22Rv1 (cell line): ENCODE measurements around the gene CSNK2B.

Experiments used
- H3K27ac ChIP-seq: fragments of 450-650 bp; 2 replicates; pipeline ENCODE4 v1.5.1; 2017
- CTCF ChIP-seq: fragments of 450-650 bp; IDR thresholded peaks from 2 replicates; pipeline ENCODE4 v1.5.1; 2017; ENCODE audit warnings: mild to moderate bottlenecking
- ZFX ChIP-seq: fragments of 450-650 bp; IDR thresholded peaks from 2 replicates; pipeline ENCODE4 v1.6.1; 2017; ENCODE audit warnings: antibody characterized with exemption, borderline replicate concordance

CSNK2B gene

GRCh38 chr6:31631681-31632278 is 34.1 kb upstream of the CSNK2B start:
- peak overlapping the region; percentile 8; the same call in 1 of the 2 replicates for H3K27ac ChIP-seq
- TF ChIP-seq CTCF (no peak), ZFX (no peak)

DNA sequence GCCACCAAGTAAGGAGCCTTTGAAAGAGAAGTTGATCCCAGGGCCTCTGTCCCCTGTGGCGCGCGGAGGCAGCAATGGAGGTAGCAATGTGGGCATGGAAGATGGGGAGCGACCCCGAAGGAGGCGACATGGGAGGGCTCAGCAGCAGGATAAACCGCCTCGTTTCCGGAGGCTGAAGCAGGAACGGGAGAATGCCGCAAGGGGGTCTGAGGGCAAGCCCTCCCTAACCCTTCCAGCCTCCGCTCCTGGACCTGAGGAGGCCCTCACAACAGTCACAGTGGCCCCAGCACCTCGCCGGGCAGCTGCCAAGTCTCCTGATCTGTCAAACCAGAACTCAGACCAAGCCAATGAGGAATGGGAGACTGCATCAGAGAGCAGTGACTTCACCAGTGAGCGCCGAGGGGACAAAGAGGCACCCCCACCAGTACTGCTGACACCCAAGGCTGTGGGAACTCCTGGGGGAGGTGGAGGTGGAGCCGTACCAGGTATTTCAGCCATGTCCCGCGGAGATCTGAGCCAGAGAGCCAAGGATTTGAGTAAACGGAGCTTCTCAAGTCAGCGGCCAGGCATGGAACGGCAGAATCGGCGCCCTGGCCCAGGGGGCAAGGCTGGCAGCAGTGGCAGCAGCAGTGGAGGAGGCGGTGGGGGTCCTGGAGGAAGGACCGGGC is 33.5 kb upstream of the CSNK2B start:
- H3K27ac ChIP-seq: peak overlapping the region; percentile 8; the same call in 1 of the 2 replicates
- TF ChIP-seq ZFX (no peak), CTCF (no peak)

DNA sequence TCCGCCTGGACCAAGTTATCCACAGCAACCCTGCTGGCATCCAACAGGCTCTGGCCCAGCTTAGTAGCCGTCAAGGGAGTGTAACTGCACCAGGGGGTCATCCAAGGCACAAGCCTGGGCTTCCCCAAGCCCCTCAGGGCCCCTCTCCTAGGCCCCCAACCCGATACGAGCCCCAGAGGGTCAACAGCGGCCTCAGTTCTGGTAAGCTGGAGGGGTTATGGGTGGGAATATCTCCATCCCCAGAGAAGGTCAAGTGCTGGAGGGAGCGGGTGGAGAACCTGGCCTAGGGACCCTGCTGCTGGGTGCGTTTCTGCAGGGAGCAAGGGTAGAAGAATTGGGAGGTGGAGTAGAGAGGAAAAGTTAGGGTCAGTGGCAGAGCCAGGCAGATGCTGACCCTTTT is 32.4 kb upstream of the CSNK2B start:
- H3K27ac ChIP-seq: peak overlapping the region; percentile 8; the same call in 1 of the 2 replicates
- no peak for TF ChIP-seq ZFX
- no peak for TF ChIP-seq CTCF

DNA sequence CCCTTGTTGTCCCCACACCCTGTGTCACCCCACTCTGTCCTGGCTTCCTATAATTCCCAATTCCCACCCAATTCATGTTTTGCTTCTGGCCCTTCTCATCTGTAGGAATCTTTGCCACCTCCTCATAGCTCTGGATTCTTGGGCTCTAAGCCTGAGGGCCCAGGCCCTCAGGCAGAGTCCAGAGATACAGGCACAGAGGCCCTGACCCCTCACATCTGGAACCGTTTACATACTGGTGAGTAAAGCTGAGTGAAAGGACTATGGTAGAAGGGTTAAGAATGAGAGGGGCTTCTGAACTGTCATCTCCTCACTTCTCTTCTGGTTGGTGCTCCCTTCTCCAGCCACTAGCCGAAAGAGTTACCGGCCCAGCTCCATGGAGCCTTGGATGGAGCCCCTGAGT is 31.7 kb upstream of the CSNK2B start:
- no peak for TF ChIP-seq ZFX
- TF ChIP-seq CTCF: no peak
- peak overlapping the region; percentile 1; the same call in 1 of the 2 replicates for H3K27ac ChIP-seq

DNA sequence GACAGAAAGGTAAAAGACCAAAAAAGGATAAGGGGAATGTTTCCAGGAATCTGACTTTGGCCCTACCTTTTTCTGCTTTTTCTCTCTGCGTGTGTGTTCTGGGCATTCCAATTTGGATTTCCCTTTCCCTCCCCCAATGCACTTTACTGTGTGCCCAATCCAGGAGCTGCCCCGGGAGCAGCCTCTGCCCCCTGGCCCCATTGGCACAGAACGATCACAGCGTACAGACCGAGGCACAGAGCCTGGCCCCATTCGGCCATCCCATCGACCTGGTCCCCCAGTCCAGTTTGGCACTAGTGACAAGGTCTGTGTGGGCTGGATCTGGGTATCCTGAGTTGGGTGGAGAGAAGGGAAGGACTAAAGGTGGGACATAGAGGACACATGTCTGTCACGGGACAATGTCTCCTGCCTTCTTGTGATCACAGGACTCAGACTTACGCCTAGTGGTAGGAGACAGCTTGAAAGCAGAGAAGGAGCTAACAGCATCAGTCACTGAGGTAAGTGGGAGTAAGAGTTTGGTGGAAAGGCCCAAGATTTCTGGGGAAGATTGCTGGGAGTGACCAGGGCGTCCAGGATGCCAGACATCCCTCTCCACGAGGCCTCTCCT is 30.8 kb upstream of the CSNK2B start:
- TF ChIP-seq CTCF (no peak), ZFX (no peak)
- H3K27ac ChIP-seq: peak overlapping the region; percentile 27; the same call in 1 of the 2 replicates

DNA sequence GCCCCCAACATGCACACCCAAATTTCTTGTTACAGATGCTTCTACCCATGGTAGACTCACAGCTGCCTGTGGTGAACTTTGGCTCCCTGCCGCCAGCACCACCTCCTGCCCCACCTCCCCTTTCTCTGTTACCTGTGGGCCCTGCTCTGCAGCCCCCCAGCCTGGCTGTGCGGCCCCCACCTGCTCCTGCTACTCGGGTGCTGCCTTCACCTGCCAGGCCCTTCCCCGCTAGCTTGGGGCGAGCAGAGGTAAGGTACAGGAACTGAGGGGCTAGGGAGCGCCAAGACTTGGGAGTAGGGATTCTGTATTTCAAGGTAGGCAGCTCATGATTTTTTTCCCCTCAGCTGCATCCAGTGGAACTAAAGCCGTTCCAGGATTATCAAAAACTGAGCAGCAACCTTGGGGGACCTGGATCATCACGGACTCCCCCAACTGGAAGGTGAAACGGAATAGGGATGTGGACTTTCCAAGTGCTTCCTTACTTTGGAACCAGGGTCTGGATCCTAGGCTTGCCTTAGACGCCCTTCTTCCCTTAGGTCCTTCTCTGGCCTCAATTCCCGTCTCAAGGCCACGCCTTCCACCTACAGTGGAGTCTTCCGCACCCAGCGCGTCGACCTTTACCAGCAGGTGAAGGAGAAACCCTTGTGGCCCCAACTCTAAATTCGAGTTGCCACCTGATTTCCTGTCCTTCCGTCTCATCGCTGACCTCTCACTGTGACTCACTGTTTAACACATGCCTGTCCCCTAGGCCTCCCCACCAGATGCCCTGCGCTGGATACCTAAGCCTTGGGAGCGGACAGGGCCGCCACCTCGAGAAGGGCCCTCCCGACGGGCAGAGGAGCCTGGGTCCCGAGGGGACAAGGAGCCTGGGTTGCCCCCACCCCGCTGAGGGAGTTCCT is 28.9 kb upstream of the CSNK2B start:
- TF ChIP-seq CTCF (no peak), ZFX (no peak)
- H3K27ac ChIP-seq: peak overlapping the region; percentile 38
